Left renal pelvis (tissue), 4 donors: ENCODE results near the gene ITSN1. TPM values are rescaled to one million over a fixed set of nuclear protein-coding genes. Genes with fewer than 3 reads are reported as not detected.
"Not testable (repeated sequence)": the region's sequence is repeated elsewhere in the genome, so short reads cannot be mapped to it uniquely, and the experiment has no call there.

Experiments
- DNase-seq, 4 donors: peaks; one replicate each; pipeline ENCODE4 v3.0.0-alpha.2; 2013; ENCODE audit warnings: low read depth in 4 of 4, low spot score in 3 of 4
- polyA plus RNA-seq, 4 donors: library from polyadenylated mRNA; unstranded; fragments of 120-200 nt; gene quantifications; one replicate each; pipeline ENCODE4 v1.2.1, GENCODE V29; 2013; ENCODE audit not compliant: insufficient read length in 4 of 4

The ITSN1 gene
- polyA plus RNA-seq, 4 donors, result 43.8 to 55.8 (median 49.2) TPM

DNA sequence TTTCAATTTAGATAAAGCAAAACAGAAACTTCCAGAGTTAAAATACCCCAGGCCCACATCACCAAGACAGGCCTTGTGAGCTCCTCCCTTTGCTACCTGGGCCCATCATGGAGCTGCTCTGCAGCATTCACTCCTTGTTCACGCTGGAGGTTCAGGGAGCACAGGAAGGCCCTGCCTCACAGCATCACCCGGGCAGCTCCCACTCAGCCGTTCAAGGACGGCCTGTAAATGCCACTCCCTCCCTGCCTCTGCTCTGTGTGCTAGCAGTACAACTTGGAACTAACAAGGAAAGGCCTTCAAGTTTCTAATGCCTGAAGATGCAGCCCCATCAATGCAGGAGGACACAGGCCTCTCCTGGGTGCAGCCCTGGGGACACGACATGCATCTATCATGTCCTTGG is 261.7 kb downstream of the ITSN1 start:
- DNase-seq, result no peak

GRCh38 chr21:33908760-33909159 is 266.5 kb downstream of the ITSN1 start:
- DNase-seq, result no peak

DNA sequence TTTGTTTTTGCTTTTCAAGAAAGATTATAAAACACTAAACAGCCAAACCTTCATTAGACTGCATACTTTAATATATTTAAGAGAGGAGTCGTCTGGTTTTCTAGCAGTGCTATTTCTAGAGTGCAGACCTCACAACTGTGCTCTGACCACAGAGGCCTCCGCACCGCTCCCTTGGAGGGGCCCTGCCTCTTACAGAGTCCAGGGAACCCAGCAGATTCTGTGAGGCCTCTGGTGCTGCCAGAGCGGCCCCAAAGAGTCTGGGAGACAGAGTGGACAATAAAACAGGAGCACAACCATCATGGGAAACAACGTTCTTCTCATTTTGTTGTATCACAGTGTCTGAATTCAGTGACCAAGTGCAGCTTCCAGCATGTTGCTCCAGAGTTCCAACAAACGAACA is 267.5 kb downstream of the ITSN1 start:
- DNase-seq, result no peak

DNA sequence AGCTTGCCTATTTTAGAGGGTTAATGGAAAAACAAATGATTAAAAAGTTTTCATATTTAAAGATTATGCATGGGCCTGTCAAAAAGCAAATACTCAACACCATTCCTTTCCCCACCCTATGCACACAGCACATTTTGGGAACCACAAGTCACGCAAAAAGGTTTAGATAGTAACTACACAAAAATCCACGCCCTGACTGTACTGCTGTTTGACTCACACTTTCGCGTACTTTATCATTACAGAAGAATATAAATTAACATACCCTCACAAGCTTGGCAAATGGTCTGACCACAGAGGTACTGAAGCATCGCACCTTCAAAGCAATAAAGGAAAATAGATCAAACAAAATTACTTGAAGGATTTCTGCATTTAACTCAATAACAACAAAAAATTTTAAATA is 271.9 kb downstream of the ITSN1 start:
- no peak for DNase-seq

DNA sequence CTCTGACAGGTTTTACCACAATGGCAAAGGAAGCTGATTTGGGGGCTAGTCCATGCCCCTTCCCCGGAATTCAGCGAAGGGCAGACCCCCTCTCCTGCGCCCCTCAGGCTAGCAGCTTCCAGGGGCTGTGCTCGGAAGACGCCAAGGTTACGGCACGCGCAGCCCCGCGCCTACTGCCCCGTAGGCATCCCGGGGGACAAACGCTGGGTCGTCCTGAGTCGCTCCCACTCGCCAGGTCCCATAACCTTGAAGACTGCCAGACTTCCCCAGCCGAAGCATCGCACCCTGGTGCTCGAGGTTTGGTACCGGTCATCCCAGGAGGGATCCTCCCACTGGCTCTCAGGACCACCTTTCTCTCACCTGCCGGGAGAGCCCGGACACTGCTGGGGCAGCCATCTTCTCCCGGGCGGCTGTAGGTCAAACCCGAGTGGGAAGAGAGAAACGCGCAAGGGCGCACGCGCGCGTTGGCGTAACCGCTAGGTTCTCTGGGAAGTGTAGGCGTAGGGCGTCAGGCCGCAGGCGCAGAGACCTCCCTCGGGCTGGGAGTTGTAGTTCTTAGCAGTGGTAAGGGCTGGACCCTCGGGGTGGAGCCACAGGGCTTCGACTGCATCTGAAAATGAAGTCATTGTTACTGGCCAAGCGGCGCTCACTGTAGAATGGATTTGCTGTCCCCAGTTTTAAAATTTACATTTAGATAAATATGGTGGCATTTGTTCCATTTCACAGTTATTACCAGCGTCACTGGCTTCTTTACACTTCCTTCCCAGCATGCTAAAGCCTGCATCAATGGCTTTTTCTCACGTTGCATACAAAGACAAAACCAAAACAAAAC is 273.3 kb downstream of the ITSN1 start, which contains the start of gene ATP5PO:
Gene ATP5PO, minus strand, starts transcription at position 437 of the 832 bp plus-strand sequence. Its CDS starts 41 bp downstream, at position 396.
- DNase-seq, result peak; percentile 95 to 96 (median 96)

DNA sequence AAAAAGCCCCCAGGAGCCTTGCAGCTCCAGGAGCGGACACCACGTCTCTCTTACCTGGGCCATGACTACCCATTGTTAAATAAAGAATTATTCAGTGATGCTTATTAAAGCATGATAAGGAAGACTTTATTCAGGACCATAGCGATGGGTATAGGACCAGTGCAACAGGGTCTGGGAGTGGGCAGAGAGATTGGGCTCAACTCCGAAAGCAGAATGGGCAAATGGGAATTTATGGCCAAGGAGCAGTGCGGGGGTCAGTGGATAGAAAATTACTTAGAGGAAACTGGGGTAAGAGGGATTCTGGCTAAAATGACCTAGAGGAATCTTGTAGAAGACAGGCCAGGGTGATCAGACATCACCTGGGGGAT is 273.9 kb downstream of the ITSN1 start:
- no peak for DNase-seq

- no peak for DNase-seq
These were observed 275.1 kb downstream of the ITSN1 start for GRCh38 chr21:33917421-33917820.

- peak; percentile 64 to 78 (median 75) for DNase-seq
These were observed 281.9 kb downstream of the ITSN1 start for GRCh38 chr21:33924079-33924765.

DNA sequence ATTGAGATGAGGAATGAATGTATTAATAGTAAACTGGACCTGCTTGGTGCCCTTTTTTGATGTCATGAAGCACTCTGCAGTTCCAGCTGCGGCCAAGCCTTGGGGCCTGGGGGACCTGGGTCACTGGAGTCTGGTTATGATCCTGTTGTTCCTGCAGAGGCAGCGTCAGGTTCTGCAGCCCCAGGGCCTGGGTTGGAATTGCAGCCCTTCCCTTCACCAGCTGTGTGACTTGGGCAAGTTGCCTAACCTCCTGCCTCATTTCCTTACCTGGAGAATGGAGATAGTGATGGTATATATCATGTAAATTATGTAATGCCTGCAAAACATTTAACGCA is 282.4 kb downstream of the ITSN1 start:
- no peak for DNase-seq

- DNase-seq, result not testable (repeated sequence)
These were observed 283.9 kb downstream of the ITSN1 start for GRCh38 chr21:33926248-33926647.

- not testable (repeated sequence) for DNase-seq
These were observed 288.9 kb downstream of the ITSN1 start for GRCh38 chr21:33931052-33931798.

- DNase-seq, result no peak
These were observed 289.6 kb downstream of the ITSN1 start for GRCh38 chr21:33931799-33932390.

GRCh38 chr21:33932731-33933130 is 290.4 kb downstream of the ITSN1 start:
- no peak for DNase-seq

DNA sequence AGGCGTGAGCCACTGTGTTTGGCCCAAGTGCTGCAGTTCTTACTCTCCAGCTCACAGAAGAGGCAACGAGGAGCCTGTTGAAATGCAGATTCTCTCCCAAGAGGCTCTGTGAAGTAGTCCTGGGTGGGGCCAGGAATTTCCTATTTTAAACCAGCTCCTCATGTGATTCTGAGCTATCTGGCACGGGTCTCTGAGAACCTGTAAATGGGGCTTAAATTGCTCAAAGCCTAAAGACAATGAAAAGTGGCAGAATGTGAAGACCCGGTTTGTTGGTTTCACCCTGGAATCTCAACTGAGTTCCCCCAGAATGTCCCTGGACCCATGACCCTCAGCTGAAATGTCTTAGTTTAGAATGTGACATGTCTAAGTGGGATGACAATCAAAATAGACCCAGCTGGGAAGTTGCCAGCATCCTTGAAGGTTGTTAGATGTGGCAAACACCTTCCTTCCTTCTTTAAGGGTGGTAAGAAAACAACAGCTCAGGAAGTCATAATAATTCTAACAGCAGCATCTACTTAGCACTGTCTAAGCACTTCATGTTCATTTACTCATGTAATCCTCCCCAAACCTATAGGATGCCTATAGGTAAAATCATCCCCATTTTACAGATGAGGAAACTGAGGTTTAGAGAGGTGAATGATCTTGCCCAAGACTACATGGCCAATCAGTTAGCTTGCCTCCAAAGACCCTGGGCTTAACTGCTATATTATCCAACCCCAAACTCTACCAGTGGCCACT is 294.2 kb downstream of the ITSN1 start:
- no peak for DNase-seq

DNA sequence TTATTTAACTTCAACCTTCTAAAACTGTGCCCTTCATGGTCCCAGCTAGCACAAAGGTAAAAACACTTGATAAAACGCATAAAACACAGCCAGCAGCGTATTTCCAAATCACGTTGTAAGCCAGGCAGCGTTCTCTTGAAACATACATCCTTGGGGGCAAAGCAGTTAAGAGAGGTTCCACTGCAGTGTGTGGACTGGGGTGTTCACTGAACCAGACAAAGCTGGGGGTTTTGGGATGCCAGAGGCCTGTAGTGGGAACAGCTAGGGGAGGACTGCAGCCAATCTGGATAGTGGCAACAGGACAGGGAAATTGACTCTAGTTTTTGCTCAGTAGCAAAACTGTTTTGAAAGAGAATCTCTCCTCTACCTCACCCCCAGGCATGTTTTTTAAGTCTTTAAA is 294.8 kb downstream of the ITSN1 start:
- no peak for DNase-seq

GRCh38 chr21:33937931-33938339 is 295.6 kb downstream of the ITSN1 start:
- no peak for DNase-seq

DNA sequence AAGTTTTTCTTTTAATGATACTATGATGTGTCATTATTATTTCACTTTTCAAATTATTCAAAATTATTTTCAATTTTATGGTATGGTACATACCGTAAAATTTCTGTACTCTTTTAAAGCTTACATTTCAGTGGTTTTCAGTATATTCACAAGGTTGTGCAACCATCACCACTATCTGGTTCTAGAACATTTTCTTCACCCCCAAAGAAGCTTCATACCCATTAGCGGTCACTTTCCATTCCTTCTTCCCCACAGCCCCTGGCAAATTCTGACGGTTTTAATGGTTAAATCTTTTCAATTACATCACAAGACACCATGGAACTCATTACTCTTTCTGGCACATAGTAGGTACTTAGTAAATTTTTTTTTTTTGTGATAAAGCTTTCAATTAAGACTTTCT is 296.1 kb downstream of the ITSN1 start:
- DNase-seq, result no peak

DNA sequence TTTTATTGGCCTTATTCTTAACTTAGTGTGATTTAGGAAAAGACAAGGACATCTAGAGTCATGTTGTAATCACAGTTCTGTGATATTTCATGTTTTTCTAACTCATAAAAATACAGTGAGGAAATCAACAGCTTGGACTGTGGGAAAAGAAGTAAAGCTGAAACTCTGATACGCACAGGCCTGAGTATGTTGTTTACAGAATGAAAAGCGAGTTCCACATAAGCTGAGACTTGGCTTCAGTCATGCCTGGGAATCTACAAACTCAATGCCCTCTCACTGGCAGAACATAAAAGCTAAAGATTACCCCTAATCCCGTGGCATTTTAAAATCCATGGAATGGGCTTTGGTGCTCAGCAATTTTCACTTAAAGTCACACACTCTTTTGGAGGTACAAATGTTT is 296.9 kb downstream of the ITSN1 start:
- no peak for DNase-seq

DNA sequence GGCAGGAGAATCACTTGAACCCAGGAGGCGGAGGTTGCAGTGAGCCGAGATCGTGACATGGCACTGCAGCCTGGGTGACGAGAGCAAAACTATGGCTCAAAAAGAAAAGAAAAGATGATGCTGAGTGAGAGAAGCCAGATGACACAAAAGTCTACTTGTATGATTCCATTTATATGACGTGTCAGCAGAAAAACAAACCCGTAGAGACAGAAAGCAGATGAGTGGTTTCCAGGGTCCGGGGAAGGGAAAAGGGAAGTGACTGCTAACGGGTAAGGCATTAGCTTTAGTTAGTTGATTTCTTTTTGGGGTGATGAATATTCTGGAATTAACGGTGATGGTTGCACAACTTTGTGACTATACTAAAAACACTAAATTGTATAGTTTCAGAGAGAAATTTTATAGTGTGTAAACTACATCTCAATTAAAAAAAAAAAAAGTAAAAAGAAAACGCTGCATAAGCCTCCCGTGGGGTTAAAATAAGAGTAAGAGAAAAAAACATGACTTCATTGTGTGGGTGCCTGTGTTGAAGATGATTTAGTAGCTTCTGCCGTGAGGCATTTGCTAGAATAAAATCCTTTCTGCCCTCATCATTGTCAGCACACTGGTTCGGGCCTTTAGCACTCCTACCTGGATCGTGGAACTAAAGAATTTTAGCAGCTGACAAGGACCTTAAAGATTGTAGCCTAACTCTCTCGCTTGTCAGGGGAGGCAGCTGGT is 298.0 kb downstream of the ITSN1 start:
- DNase-seq, result no peak

GRCh38 chr21:33940881-33941245 is 298.6 kb downstream of the ITSN1 start:
- no peak for DNase-seq
